SK-N-SH treated with all-trans-retinoic acid at 6 μM for 48 hours (cell line): ENCODE measurements around the gene UBL3.

Experiments used
- ARNTL ChIP-seq: fragments of 450-650 bp; formaldehyde crosslinking; IDR thresholded peaks from 2 replicates; pipeline ENCODE4 v1.5.0; 2020; ENCODE audit warnings: low read depth, mild to moderate bottlenecking, moderate library complexity, borderline replicate concordance
- BACH2 ChIP-seq: fragments of 250-450 bp; sonication (Bioruptor Pico); IDR thresholded peaks from 2 replicates; pipeline ENCODE4 v1.9.0; 2021; ENCODE audit warnings: mild to moderate bottlenecking, borderline replicate concordance
- CREB5 ChIP-seq: fragments of 250-450 bp; sonication (Bioruptor Pico); IDR thresholded peaks from 2 replicates; pipeline ENCODE4 v1.5.1; 2020; ENCODE audit warnings: low read depth, mild to moderate bottlenecking, moderate library complexity
- CSRNP3 ChIP-seq: fragments of 250-450 bp; sonication (Bioruptor Pico); IDR thresholded peaks from 2 replicates; pipeline ENCODE4 v1.5.1; 2021; ENCODE audit warnings: mild to moderate bottlenecking, moderate library complexity
- OSR1 ChIP-seq: fragments of 250-450 bp; sonication (Bioruptor Pico); IDR thresholded peaks from 2 replicates; pipeline ENCODE4 v1.8.0; 2022; ENCODE audit warnings: moderate library complexity, mild to moderate bottlenecking, inconsistent platforms
- PATZ1 ChIP-seq: fragments of 250-450 bp; sonication (Bioruptor Pico); IDR thresholded peaks from 2 replicates; pipeline ENCODE4 v1.8.0; 2020; ENCODE audit warnings: mild to moderate bottlenecking, moderate library complexity, borderline replicate concordance
- POU6F1 ChIP-seq: fragments of 250-450 bp; sonication (Bioruptor Pico); IDR thresholded peaks from 2 replicates; pipeline ENCODE4 v1.8.0; 2021; ENCODE audit warnings: low read depth, mild to moderate bottlenecking, moderate library complexity, borderline replicate concordance
- RARB ChIP-seq: fragments of 250-450 bp; sonication (Bioruptor Pico); IDR thresholded peaks from 2 replicates; pipeline ENCODE4 v1.8.0; 2021; ENCODE audit warnings: mild to moderate bottlenecking, moderate library complexity
- SNAI2 ChIP-seq: fragments of 250-450 bp; sonication (Bioruptor Pico); IDR thresholded peaks from 2 replicates; pipeline ENCODE4 v1.5.0; 2020; ENCODE audit warnings: mild to moderate bottlenecking, moderate library complexity
- TCF4 ChIP-seq: fragments of 250-450 bp; sonication (Bioruptor Pico); IDR thresholded peaks from 2 replicates; pipeline ENCODE4 v1.8.0; 2021; ENCODE audit warnings: mild to moderate bottlenecking, moderate library complexity, borderline replicate concordance
- ZFP3 ChIP-seq: fragments of 250-450 bp; sonication (Bioruptor Pico); IDR thresholded peaks from 2 replicates; pipeline ENCODE4 v1.5.0; 2020; ENCODE audit warnings: mild to moderate bottlenecking, moderate library complexity
- ZNF565 ChIP-seq: fragments of 450-650 bp; formaldehyde crosslinking; conservative IDR thresholded peaks from 2 replicates; pipeline ENCODE4 v1.5.0; 2020; ENCODE audit warnings: low read depth, mild to moderate bottlenecking, moderate library complexity

- TF ChIP-seq PATZ1: no peak
- no peak for TF ChIP-seq CSRNP3 (CRISPR knock-in tag)
- no peak for TF ChIP-seq SNAI2 (CRISPR knock-in tag)
- no peak for TF ChIP-seq ZFP3 (CRISPR knock-in tag)
- no peak for TF ChIP-seq BACH2 (CRISPR knock-in tag)
- TF ChIP-seq RARB (CRISPR knock-in tag): no peak
- TF ChIP-seq ARNTL (CRISPR knock-in tag): no peak
- no peak for TF ChIP-seq OSR1
- TF ChIP-seq TCF4 (CRISPR knock-in tag): no peak
- no peak for TF ChIP-seq ZNF565 (CRISPR knock-in tag)
- no peak for TF ChIP-seq POU6F1
- no peak for TF ChIP-seq CREB5 (CRISPR knock-in tag)
Observed at GRCh38 chr13:29801737-29802305, 48.6 kb downstream of the UBL3 start.
